Ishikawa (cell line): ENCODE results near the gene RPS19.

Experiments
- CEBPB ChIP-seq: IDR thresholded peaks from 2 replicates; pipeline ENCODE4 v1.6.1; 2012
- CREB1 ChIP-seq: IDR thresholded peaks from 2 replicates; pipeline ENCODE4 v1.6.1; 2012; ENCODE audit warnings: low read depth
- EP300 ChIP-seq: IDR thresholded peaks from 2 replicates; pipeline ENCODE4 v1.6.1; 2012; ENCODE audit warnings: borderline replicate concordance
- RAD21 ChIP-seq: IDR thresholded peaks from 2 replicates; pipeline ENCODE4 v1.6.1; 2012; ENCODE audit warnings: low read depth
- TAF1 ChIP-seq: IDR thresholded peaks from 2 replicates; pipeline ENCODE4 v1.6.1; 2012; ENCODE audit warnings: low read depth, mild to moderate bottlenecking
- YY1 ChIP-seq: IDR thresholded peaks from 2 replicates; pipeline ENCODE4 v1.6.1; 2012; ENCODE audit warnings: low read depth
- TF ChIP-seq, protein P1 (sequence below): IDR thresholded peaks from 2 replicates; pipeline ENCODE4 v1.6.1; 2012; ENCODE audit warnings: low read depth, mild to moderate bottlenecking

DNA sequence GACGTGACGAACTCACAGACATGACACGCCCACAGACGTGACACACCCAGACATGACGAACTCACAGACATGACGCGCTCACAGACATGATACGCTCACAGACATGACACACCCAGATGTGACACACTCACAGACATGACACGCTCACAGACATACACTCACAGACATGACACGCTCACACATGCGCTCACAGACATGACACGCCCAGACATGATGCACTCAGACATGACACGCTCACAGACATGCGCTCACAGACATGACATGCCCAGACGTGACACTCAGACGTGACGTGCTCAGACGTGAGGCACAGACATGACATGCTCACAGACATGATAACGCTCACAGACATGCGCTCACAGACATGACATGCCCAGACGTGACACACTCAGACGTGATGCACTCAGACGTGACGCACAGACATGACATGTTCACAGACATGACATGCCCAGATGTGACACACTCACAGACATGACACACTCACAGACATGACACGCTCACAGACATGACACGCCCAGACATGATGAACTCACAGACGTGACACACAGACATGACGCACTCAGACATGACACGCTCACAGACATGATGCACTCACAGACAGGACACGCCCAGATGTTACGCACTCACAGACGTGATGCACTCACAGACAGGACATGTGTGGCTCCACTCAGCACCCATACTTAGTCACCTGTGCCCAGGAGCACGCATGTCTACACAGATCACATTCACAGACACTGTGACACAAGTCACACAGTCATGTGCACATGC is 60.1 kb downstream of the RPS19 start:
- TF ChIP-seq EP300 (no peak), YY1 (no peak), RAD21 (no peak), CEBPB (no peak), TAF1 (no peak), CREB1 (no peak)
- TF ChIP-seq, protein P1, sequence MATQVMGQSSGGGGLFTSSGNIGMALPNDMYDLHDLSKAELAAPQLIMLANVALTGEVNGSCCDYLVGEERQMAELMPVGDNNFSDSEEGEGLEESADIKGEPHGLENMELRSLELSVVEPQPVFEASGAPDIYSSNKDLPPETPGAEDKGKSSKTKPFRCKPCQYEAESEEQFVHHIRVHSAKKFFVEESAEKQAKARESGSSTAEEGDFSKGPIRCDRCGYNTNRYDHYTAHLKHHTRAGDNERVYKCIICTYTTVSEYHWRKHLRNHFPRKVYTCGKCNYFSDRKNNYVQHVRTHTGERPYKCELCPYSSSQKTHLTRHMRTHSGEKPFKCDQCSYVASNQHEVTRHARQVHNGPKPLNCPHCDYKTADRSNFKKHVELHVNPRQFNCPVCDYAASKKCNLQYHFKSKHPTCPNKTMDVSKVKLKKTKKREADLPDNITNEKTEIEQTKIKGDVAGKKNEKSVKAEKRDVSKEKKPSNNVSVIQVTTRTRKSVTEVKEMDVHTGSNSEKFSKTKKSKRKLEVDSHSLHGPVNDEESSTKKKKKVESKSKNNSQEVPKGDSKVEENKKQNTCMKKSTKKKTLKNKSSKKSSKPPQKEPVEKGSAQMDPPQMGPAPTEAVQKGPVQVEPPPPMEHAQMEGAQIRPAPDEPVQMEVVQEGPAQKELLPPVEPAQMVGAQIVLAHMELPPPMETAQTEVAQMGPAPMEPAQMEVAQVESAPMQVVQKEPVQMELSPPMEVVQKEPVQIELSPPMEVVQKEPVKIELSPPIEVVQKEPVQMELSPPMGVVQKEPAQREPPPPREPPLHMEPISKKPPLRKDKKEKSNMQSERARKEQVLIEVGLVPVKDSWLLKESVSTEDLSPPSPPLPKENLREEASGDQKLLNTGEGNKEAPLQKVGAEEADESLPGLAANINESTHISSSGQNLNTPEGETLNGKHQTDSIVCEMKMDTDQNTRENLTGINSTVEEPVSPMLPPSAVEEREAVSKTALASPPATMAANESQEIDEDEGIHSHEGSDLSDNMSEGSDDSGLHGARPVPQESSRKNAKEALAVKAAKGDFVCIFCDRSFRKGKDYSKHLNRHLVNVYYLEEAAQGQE, result no peak
